H1 (cell line): ENCODE measurements around the gene PLCL2. TPM values are rescaled to one million over a fixed set of nuclear protein-coding genes. Genes with fewer than 3 reads are reported as not detected.

ENCODE experiments used
- CTCF ChIA-PET: fragments of 300-600 bp; sonication (Branson Sonifier 250); formaldehyde crosslinking; loops from one replicate; lab custom pipeline; 2021; ENCODE audit not compliant: partially characterized antibody; lab: Charles Lee
- POLR2A ChIA-PET: fragments of 300-600 bp; sonication (Branson Sonifier 250); formaldehyde crosslinking; loops from one replicate; lab custom pipeline; 2021; ENCODE audit warnings: inconsistent platforms; ENCODE audit not compliant: partially characterized antibody; lab: Charles Lee
- DNase-seq, 2 experiments: peaks; one replicate each; pipeline versions ENCODE4 v3.0.0 to v3.0.0-alpha.2; 2010 to 2022; ENCODE audit warnings: low spot score in 2 of 2, low read depth in 1 of 2, mixed read lengths in 1 of 2
- FAIRE-seq: peaks from 2 replicates; lab custom pipeline; 2011; peaks lifted over from hg19 to GRCh38; lab: Jason Lieb, UNC
- H2AFZ ChIP-seq: 2 replicates; pipeline ENCODE4 v1.8.1; 2012; ENCODE audit warnings: low read length, inconsistent platforms
- H2AK5ac ChIP-seq: 2 replicates; pipeline ENCODE4 v1.6.1; 2013; ENCODE audit warnings: low read depth, low read length
- H2BK120ac ChIP-seq: replicated peaks from 2 replicates; pipeline ENCODE3; 2013; ENCODE audit warnings: low read depth, low read length, inconsistent platforms
- H2BK12ac ChIP-seq: 2 replicates; pipeline ENCODE4 v1.6.1; 2013; ENCODE audit warnings: low read depth, low read length
- H2BK15ac ChIP-seq: 2 replicates; pipeline ENCODE4 v1.6.1; 2013; ENCODE audit warnings: low read length
- H2BK20ac ChIP-seq: 2 replicates; pipeline ENCODE4 v1.6.1; 2013; ENCODE audit warnings: low read length
- H2BK5ac ChIP-seq: 2 replicates; pipeline ENCODE4 v1.6.1; 2013; ENCODE audit warnings: low read depth, low read length
- H3K14ac ChIP-seq: 2 replicates; pipeline ENCODE4 v1.6.1; 2013; ENCODE audit warnings: inconsistent platforms; ENCODE audit not compliant: insufficient read length
- H3K18ac ChIP-seq: 2 replicates; pipeline ENCODE4 v1.6.1; 2013; ENCODE audit warnings: low read length; ENCODE audit errors: extremely low read depth
- H3K23ac ChIP-seq: 2 replicates; pipeline ENCODE4 v1.6.1; 2013; ENCODE audit warnings: inconsistent platforms; ENCODE audit not compliant: insufficient read length
- H3K23me2 ChIP-seq: 2 replicates; pipeline ENCODE4 v1.6.1; 2013; ENCODE audit warnings: low read depth, low read length
- H3K27ac ChIP-seq: 2 replicates; pipeline ENCODE4 v1.6.1; 2011; ENCODE audit warnings: low read depth, low read length, inconsistent platforms
- H3K27me3 ChIP-seq, 4 experiments: replicated peaks in 1 of 4; 1 replicate in 1 of 4; 2 replicates in 3 of 4; pipeline versions ENCODE4 v1.6.1 to v1.8.1; 2011 to 2013; ENCODE audit warnings: low read length in 3 of 4, mild to moderate bottlenecking in 3 of 4, inconsistent platforms in 2 of 4, mixed read lengths in 2 of 4, moderate library complexity in 1 of 4; ENCODE audit not compliant: control insufficient read depth in 3 of 4, insufficient read depth in 3 of 4; ENCODE audit errors: extremely low read depth in 1 of 4
- H3K36me3 ChIP-seq, 4 experiments: 2 replicates each; pipeline versions ENCODE4 v1.6.1 to v1.8.1; 2011 to 2013; ENCODE audit warnings: mild to moderate bottlenecking in 4 of 4, low read length in 3 of 4, moderate library complexity in 2 of 4, control low read depth in 1 of 4, inconsistent platforms in 1 of 4; ENCODE audit not compliant: insufficient read depth in 4 of 4, control insufficient read depth in 2 of 4
- H3K4ac ChIP-seq: replicated peaks from 2 replicates; pipeline ENCODE3; 2013; ENCODE audit warnings: low read length, low read depth, mixed read lengths, inconsistent platforms; ENCODE audit not compliant: insufficient read length
- H3K4me1 ChIP-seq, 4 experiments: replicated peaks in 1 of 4; 1 replicate in 1 of 4; 2 replicates in 3 of 4; pipeline versions ENCODE4 v1.6.1 to v1.8.1; 2011 to 2013; ENCODE audit warnings: low read length in 3 of 4, inconsistent platforms in 2 of 4, mixed read lengths in 1 of 4; ENCODE audit not compliant: insufficient read depth in 4 of 4, control insufficient read depth in 3 of 4
- H3K4me2 ChIP-seq, 2 experiments: 2 replicates each; pipeline versions ENCODE4 v1.6.1 to v1.8.1; 2011 to 2013; ENCODE audit warnings: low read depth in 2 of 2, low read length in 2 of 2, control low read depth in 1 of 2, inconsistent platforms in 1 of 2, mild to moderate bottlenecking in 1 of 2; ENCODE audit not compliant: insufficient read depth in 1 of 2
- H3K4me3 ChIP-seq, 4 experiments: fragments of 200-600, 300-600 bp in 1 of 4; sonication (generic), shearing (Covaris generic), sonication (Bioruptor Twin) in 1 of 4; 2 replicates each; pipeline versions ENCODE4 v1.5.1 to v1.8.1; 2011 to 2016; ENCODE audit warnings: low read length in 4 of 4, low read depth in 3 of 4, control low read depth in 2 of 4, inconsistent platforms in 2 of 4, mild to moderate bottlenecking in 2 of 4, mixed read lengths in 1 of 4, moderate library complexity in 1 of 4; ENCODE audit not compliant: insufficient read depth in 2 of 4; ENCODE audit errors: extremely low read depth in 1 of 4
- H3K56ac ChIP-seq: replicated peaks from 2 replicates; pipeline ENCODE3; 2013; ENCODE audit warnings: low read depth, mild to moderate bottlenecking, mixed read lengths, low read length, inconsistent platforms; ENCODE audit not compliant: insufficient read length
- H3K79me1 ChIP-seq: 2 replicates; pipeline ENCODE4 v1.6.1; 2013; ENCODE audit warnings: low read depth, low read length, control low read depth
- H3K79me2 ChIP-seq, 2 experiments: 2 replicates each; pipeline versions ENCODE4 v1.6.1 to v1.8.1; 2012 to 2013; ENCODE audit warnings: low read length in 2 of 2, mild to moderate bottlenecking in 2 of 2, inconsistent platforms in 1 of 2; ENCODE audit not compliant: insufficient read depth in 2 of 2, control insufficient read depth in 1 of 2
- H3K9ac ChIP-seq, 4 experiments: replicated peaks in 1 of 4; 1 replicate in 1 of 4; 2 replicates in 3 of 4; pipeline versions ENCODE4 v1.6.1 to v1.8.1; 2011 to 2013; ENCODE audit warnings: low read depth in 3 of 4, low read length in 3 of 4, control low read depth in 2 of 4, mild to moderate bottlenecking in 2 of 4, moderate library complexity in 2 of 4, inconsistent platforms in 1 of 4; ENCODE audit errors: extremely low read depth in 1 of 4
- H3K9me3 ChIP-seq, 2 experiments: 2 replicates each; pipeline versions ENCODE4 v1.6.1 to v1.8.1; 2012 to 2013; ENCODE audit warnings: mild to moderate bottlenecking in 2 of 2, moderate library complexity in 2 of 2, control low read depth in 1 of 2, inconsistent platforms in 1 of 2, low read depth in 1 of 2, low read length in 1 of 2, mixed read lengths in 1 of 2; ENCODE audit not compliant: insufficient read depth in 2 of 2
- H4K20me1 ChIP-seq, 2 experiments: replicated peaks in 1 of 2; 2 replicates each; pipeline versions ENCODE3 to v1.8.1; 2011 to 2013; ENCODE audit warnings: inconsistent platforms in 2 of 2, low read length in 2 of 2, mild to moderate bottlenecking in 1 of 2; ENCODE audit not compliant: insufficient read depth in 2 of 2, control insufficient read depth in 1 of 2
- H4K5ac ChIP-seq: 2 replicates; pipeline ENCODE4 v1.6.1; 2013; ENCODE audit warnings: low read length, low read depth, mixed read lengths, inconsistent platforms; ENCODE audit not compliant: insufficient read length
- H4K8ac ChIP-seq: 2 replicates; pipeline ENCODE4 v1.8.0; 2013; ENCODE audit warnings: mild to moderate bottlenecking, moderate library complexity, low read length, inconsistent platforms; ENCODE audit not compliant: insufficient read depth; ENCODE audit errors: extremely low read depth
- H4K91ac ChIP-seq: replicated peaks from 2 replicates; pipeline ENCODE3; 2013; ENCODE audit warnings: low read length, mixed read lengths, inconsistent platforms; ENCODE audit not compliant: insufficient read length
- BRCA1 ChIP-seq: IDR thresholded peaks from 2 replicates; pipeline ENCODE4 v1.6.1; 2012; ENCODE audit warnings: low read depth, low read length, improper control_type of control experiment
- CBX5 ChIP-seq: fragments of 300-800, 300-1000 bp; sonication (generic); IDR thresholded peaks from 2 replicates; pipeline ENCODE4 v1.7.1; 2016; ENCODE audit warnings: antibody characterized with exemption, low read length, low read depth
- CBX8 ChIP-seq: fragments of 300-800, 300-1000 bp; sonication (generic); IDR thresholded peaks from 2 replicates; pipeline ENCODE4 v1.7.1; 2016; ENCODE audit warnings: low read depth, low read length, borderline replicate concordance
- CEBPB ChIP-seq: IDR thresholded peaks from 2 replicates; pipeline ENCODE4 v1.6.1; 2012; ENCODE audit warnings: low read depth, low read length
- CHD1 ChIP-seq: IDR thresholded peaks from 2 replicates; pipeline ENCODE4 v1.6.1; 2012; ENCODE audit warnings: low read depth, low read length, improper control_type of control experiment
- KDM4A ChIP-seq: IDR thresholded peaks from one replicate; pipeline ENCODE4 v1.7.1; 2012; ENCODE audit warnings: low read depth, mild to moderate bottlenecking, moderate library complexity, low read length, inconsistent platforms; ENCODE audit not compliant: severe bottlenecking
- NRF1 ChIP-seq: IDR thresholded peaks from 2 replicates; pipeline ENCODE4 v1.6.1; 2011; ENCODE audit warnings: mild to moderate bottlenecking, low read depth, low read length, improper control_type of control experiment
- RAD21 ChIP-seq, 2 experiments: IDR thresholded peaks in 1 of 2; conservative IDR thresholded peaks in 1 of 2; 2 replicates each; pipeline ENCODE4 v1.6.1; 2011; ENCODE audit warnings: low read depth in 2 of 2, low read length in 2 of 2, improper control_type of control experiment in 1 of 2, inconsistent platforms in 1 of 2, mild to moderate bottlenecking in 1 of 2, moderate library complexity in 1 of 2
- SIRT6 ChIP-seq: IDR thresholded peaks from one replicate; pipeline ENCODE4 v1.7.1; 2012; ENCODE audit warnings: low read length, inconsistent platforms
- SIX5 ChIP-seq: IDR thresholded peaks from 2 replicates; pipeline ENCODE4 v1.6.1; 2011; ENCODE audit warnings: mild to moderate bottlenecking, low read depth, low read length
- SP2 ChIP-seq: IDR thresholded peaks from 2 replicates; pipeline ENCODE4 v1.6.1; 2012; ENCODE audit warnings: mild to moderate bottlenecking, low read length, inconsistent platforms
- TBP ChIP-seq: IDR thresholded peaks from 2 replicates; pipeline ENCODE4 v1.6.1; 2011; ENCODE audit warnings: low read depth, low read length, improper control_type of control experiment
- ZNF274 ChIP-seq: IDR thresholded peaks from 2 replicates; pipeline ENCODE4 v1.7.0; 2012; ENCODE audit warnings: low read length, borderline replicate concordance; ENCODE audit errors: extremely low read depth
- WGBS, 2 experiments: shearing (Covaris generic) in 1 of 2; methylation state at CpG; one replicate each; pipeline versions ENCODE4 v1.1.6 to v1.1.7; 2013 to 2015; ENCODE audit warnings: low lambda C conversion rate in 2 of 2, mixed read lengths in 2 of 2, inconsistent platforms in 1 of 2, low coverage in 1 of 2, missing lambda C conversion rate in 1 of 2; ENCODE audit not compliant: insufficient replicate concordance in 2 of 2, insufficient coverage in 1 of 2, insufficient read length in 1 of 2; ENCODE audit errors: extremely low coverage in 1 of 2, missing lambda C conversion rate in 1 of 2; 5-methylcytosine and 5-hydroxymethylcytosine counted together
- polyA plus RNA-seq, 7 experiments: library from polyadenylated mRNA; depleted of rRNA in 3 of 7; stranded (reverse) in 5 of 7; unstranded in 2 of 7; fragments of >200 nt in 5 of 7; fragments of 200-250 nt in 2 of 7; gene quantifications; 1 replicate in 5 of 7; 2 replicates in 1 of 7; 4 replicates in 1 of 7; pipeline versions ENCODE4 v1.2.1 to v1.2.3, GENCODE V29; 2011 to 2013; ENCODE audit warnings: missing spikeins in 2 of 7, mixed read lengths in 2 of 7
- total RNA-seq: library from RNA; stranded (reverse); fragmentation: NEBNext Ultra II Directional; extraction: Animal tissue kit (Norgen Biotek cat#: 25700); gene quantifications from 2 replicates; pipeline ENCODE4 v1.2.1, GENCODE V29; 2021

Gene PLCL2
- total and polyA plus RNA-seq, 2 of the 8 experiments (the other 6 are each of a cell fraction or from before 2014, with no cell fraction given), result 3.5 to 6.8 TPM

- H3K9ac ChIP-seq, result no peak overlapping the region
- no peaks in the 10 kb centered on the region for H3K36me3 ChIP-seq
- no peak overlapping the region for H3K18ac ChIP-seq
- H3K56ac ChIP-seq, result no peak overlapping the region
- no peaks in the 10 kb centered on the region for H3K79me1 ChIP-seq
- no peak overlapping the region for H2BK5ac ChIP-seq
- H3K14ac ChIP-seq, result no peak overlapping the region
- no peak overlapping the region for H4K5ac ChIP-seq
- no peaks in the 10 kb centered on the region for H3K23me2 ChIP-seq
- no peak overlapping the region for H4K8ac ChIP-seq
- no peak overlapping the region for H3K4me2 ChIP-seq
- H4K91ac ChIP-seq, result no peak overlapping the region
- no peak overlapping the region for H2BK12ac ChIP-seq
- no peak overlapping the region for H3K23ac ChIP-seq
- H2BK15ac ChIP-seq, result no peak overlapping the region
- no peak overlapping the region for H3K4me3 ChIP-seq
- POLR2A ChIA-PET, result no interaction called here
- H3K9me3 ChIP-seq, result no peaks in the 10 kb centered on the region
- DNase-seq, result no peak
- H3K4ac ChIP-seq, result no peak overlapping the region
- no peaks in the 10 kb centered on the region for H3K79me2 ChIP-seq
- H3K4me1 ChIP-seq, result no peaks in the 10 kb centered on the region
- H2BK20ac ChIP-seq, result no peak overlapping the region
- no peak overlapping the region for H3K27ac ChIP-seq
- no peak overlapping the region for H2AFZ ChIP-seq
- no peak overlapping the region for H2AK5ac ChIP-seq
- TF ChIP-seq TBP, result no peak
- no peak for TF ChIP-seq CBX8
- TF ChIP-seq BRCA1, result no peak
- TF ChIP-seq ZNF274, result no peak
- TF ChIP-seq SIX5, result no peak
- TF ChIP-seq CBX5, result no peak
- TF ChIP-seq KDM4A, result no peak
- no peak for TF ChIP-seq RAD21 (IDR thresholded peaks at IDR 0.05 in 1 of 2, conservative IDR thresholded peaks at IDR 0.05 in 1 of 2; ENCODE audit: low read depth in 2 of 2, low read length in 2 of 2)
- TF ChIP-seq CEBPB, result no peak
- TF ChIP-seq NRF1, result no peak
- TF ChIP-seq CHD1, result no peak
- no peak for TF ChIP-seq SIRT6
- no peak for TF ChIP-seq SP2
- TF ChIP-seq, all 59 proteins: peak for 0
- CTCF ChIA-PET, result interaction anchor here (1.7 kb wide), 1 partner anchor 8 kb away, joined by 4 read pairs; no protein-coding TSS in a partner anchor
- FAIRE-seq, result no peak
- Histone ChIP-seq H4K20me1 (no peaks in the 10 kb centered on the region), H3K27me3 (no peaks in the 10 kb centered on the region), H2BK120ac (no peak overlapping the region)
- 90% methylated on average over 3 of the region's 3 CpGs; no CpG with 5 or more reads in 1 of the 2 experiments for WGBS, 2 experiments
Observed at GRCh38 chr3:17038141-17038540, 153.4 kb downstream of the PLCL2 start.
